ENCODE measurements around the gene UTP14C.

- TF ChIP-seq EZH2 (IDR thresholded peaks at IDR 0.05; ENCODE audit: insufficient read depth, poor library complexity, severe bottlenecking) (no peak), EZH2phosphoT487 (IDR thresholded peaks at IDR 0.05; ENCODE audit: insufficient read depth, low read depth) (no peak)
Observed at GRCh38 chr13:51978796-51979556, 45.5 kb upstream of the UTP14C start.
